ENCODE results near the gene TMEM163. TPM values are rescaled to one million over a fixed set of nuclear protein-coding genes. Genes with fewer than 3 reads are reported as not detected.

TMEM163 gene
- total and polyA plus RNA-seq, 4 donors: 0.25 to 0.62 (median 0.36) TPM; not detected in 1

DNA sequence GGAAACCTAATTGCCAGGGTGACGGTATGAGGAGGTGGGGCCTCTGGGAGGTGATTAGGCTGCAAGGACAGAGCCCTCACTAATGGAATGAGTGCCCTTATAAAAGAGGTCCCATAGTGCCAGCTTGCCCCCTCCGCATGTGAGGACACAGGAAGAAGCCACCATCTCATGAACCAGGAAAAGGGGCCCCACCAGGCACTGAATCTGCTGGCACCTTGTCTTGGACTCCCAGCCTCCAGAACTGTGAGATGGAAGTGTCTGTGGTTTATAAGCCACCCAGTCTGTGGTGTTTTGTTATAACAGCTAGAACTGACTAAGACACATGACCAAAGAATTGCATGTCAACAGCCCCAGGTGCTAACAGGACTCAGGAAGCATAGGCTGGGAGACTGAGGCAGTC is 250.6 kb downstream of the TMEM163 start:
- intact Hi-C loops (cut with DNase I): no loop called here
- Histone ChIP-seq H3K36me3 (ENCODE audit: control insufficient read depth in 1 of 2, insufficient read depth in 2 of 2, low read length in 1 of 2) (no peaks in the 10 kb centered on the region), H3K27ac (ENCODE audit: low read depth in 1 of 2, low read length in 2 of 2) (no peak overlapping the region), H3K9me3 (ENCODE audit: control insufficient read depth, low read length) (no peaks in the 10 kb centered on the region), H3K4me1 (ENCODE audit: control insufficient read depth in 1 of 2, insufficient read depth in 2 of 2, low read length in 2 of 2) (no peaks in the 10 kb centered on the region), H3K4me3 (ENCODE audit: low read length in 2 of 2) (no peak overlapping the region), H3K27me3 (ENCODE audit: control insufficient read depth in 1 of 2, insufficient read depth in 2 of 2, low read length in 1 of 2) (no peaks in the 10 kb centered on the region)
- no peak for ATAC-seq (ENCODE audit: low FRiP score)
- no peak for DNase-seq
- 87% methylated on average over 2 of the region's 2 CpGs for WGBS, 2 donors

DNA sequence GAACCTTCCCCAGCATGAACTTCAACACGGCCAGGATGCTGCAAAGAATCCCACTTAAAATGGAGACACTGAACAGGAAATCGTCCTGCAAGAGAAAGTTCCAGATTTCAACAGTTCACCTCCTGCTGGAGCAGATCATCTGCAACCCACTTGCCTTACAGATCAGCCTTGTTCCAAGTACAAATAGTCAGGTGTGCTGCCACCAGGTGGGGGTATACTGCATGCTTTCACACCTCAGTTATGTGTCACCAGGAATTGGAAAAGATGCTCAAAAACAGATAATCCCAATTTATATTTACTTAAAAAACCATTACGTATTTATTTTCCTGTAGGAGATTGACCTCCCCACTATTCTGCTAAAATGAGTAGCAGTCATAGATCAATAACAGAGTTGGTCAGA is 252.7 kb downstream of the TMEM163 start:
- WGBS, 2 donors: 67 to 68% methylated on average over 3 of the region's 3 CpGs
- Histone ChIP-seq H3K9me3 (ENCODE audit: control insufficient read depth, low read length) (no peaks in the 10 kb centered on the region), H3K27ac (ENCODE audit: low read depth in 1 of 2, low read length in 2 of 2) (no peak overlapping the region), H3K4me3 (ENCODE audit: low read length in 2 of 2) (no peak overlapping the region), H3K36me3 (ENCODE audit: control insufficient read depth in 1 of 2, insufficient read depth in 2 of 2, low read length in 1 of 2) (no peaks in the 10 kb centered on the region), H3K4me1 (ENCODE audit: control insufficient read depth in 1 of 2, insufficient read depth in 2 of 2, low read length in 2 of 2) (no peaks in the 10 kb centered on the region), H3K27me3 (ENCODE audit: control insufficient read depth in 1 of 2, insufficient read depth in 2 of 2, low read length in 1 of 2) (no peaks in the 10 kb centered on the region)
- intact Hi-C loops (cut with DNase I): no loop called here
- ATAC-seq (ENCODE audit: low FRiP score) (no peak), DNase-seq (no peak)

GRCh38 chr2:134465228-134466105 is 253.3 kb downstream of the TMEM163 start:
- no peaks in the 10 kb centered on the region for H3K9me3 ChIP-seq (ENCODE audit: control insufficient read depth, low read length)
- H3K27me3 ChIP-seq (ENCODE audit: control insufficient read depth in 1 of 2, insufficient read depth in 2 of 2, low read length in 1 of 2): no peaks in the 10 kb centered on the region
- ATAC-seq (ENCODE audit: low FRiP score) (no peak), DNase-seq (no peak)
- WGBS, 2 donors: 58 to 63% methylated on average over 6 of the region's 6 CpGs
- H3K36me3 ChIP-seq (ENCODE audit: control insufficient read depth in 1 of 2, insufficient read depth in 2 of 2, low read length in 1 of 2): no peaks in the 10 kb centered on the region
- intact Hi-C loops (cut with DNase I): no loop called here
- no peak overlapping the region for H3K4me3 ChIP-seq (ENCODE audit: low read length in 2 of 2)
- H3K27ac ChIP-seq (ENCODE audit: low read depth in 1 of 2, low read length in 2 of 2): no peak overlapping the region
- no peaks in the 10 kb centered on the region for H3K4me1 ChIP-seq (ENCODE audit: control insufficient read depth in 1 of 2, insufficient read depth in 2 of 2, low read length in 2 of 2)

- DNase-seq: no peak
- no peak for ATAC-seq (ENCODE audit: low FRiP score)
- no peaks in the 10 kb centered on the region for H3K36me3 ChIP-seq (ENCODE audit: control insufficient read depth in 1 of 2, insufficient read depth in 2 of 2, low read length in 1 of 2)
- intact Hi-C loops (cut with DNase I): no loop called here
- no peak overlapping the region for H3K4me3 ChIP-seq (ENCODE audit: low read length in 2 of 2)
- H3K9me3 ChIP-seq (ENCODE audit: control insufficient read depth, low read length): no peaks in the 10 kb centered on the region
- no peak overlapping the region for H3K27ac ChIP-seq (ENCODE audit: low read depth in 1 of 2, low read length in 2 of 2)
- no peaks in the 10 kb centered on the region for H3K27me3 ChIP-seq (ENCODE audit: control insufficient read depth in 1 of 2, insufficient read depth in 2 of 2, low read length in 1 of 2)
- H3K4me1 ChIP-seq (ENCODE audit: control insufficient read depth in 1 of 2, insufficient read depth in 2 of 2, low read length in 2 of 2): no peaks in the 10 kb centered on the region
- WGBS, 2 donors: 90 to 94% methylated on average over 7 of the region's 7 CpGs
Observed at GRCh38 chr2:134463699-134464022, 255.1 kb downstream of the TMEM163 start.

DNA sequence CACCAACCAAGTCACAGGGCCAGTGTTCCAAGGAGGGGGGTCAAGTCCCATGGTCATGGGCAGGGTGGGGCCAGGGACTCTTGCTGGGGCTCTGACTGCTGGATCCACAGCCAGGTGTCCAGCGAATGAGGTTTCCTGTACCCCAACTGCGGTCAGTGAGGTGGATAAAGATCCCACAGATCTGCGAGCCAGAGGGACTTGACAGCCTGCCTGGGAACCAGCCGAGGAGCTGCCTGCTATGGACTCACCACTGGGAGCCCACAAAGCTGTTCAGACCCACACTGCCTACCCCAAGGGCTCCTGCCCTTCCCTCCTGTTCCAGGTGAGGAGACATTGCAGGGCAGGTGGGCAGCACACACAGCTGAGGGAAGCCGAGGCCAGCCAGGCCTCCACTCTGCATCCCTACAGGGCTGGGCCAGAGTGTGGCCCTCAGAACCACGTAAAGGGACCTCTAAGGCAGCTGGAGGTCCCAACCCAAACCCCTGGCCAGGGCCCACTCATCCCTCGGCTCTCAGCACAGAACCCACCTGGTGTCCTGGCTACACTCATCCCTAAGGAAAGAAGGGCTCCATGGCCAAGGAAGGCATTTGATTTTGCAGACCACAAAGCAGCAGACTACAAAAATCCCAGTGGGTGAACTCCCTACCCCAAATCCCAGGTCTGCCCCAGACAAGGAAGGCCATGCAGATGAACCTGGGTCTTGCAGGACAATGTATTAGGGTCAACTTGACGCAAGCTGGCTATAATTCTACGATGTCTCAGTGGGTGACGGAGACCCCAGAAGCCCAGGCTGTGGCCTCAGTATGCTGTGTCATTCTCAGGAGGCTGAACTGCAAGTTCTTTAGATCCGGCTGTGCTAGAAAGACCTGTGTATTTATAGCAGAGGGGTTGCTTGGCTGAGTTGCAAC is 255.8 kb downstream of the TMEM163 start:
- no peak overlapping the region for H3K27ac ChIP-seq (ENCODE audit: low read depth in 1 of 2, low read length in 2 of 2)
- WGBS, 2 donors: 93 to 97% methylated on average over 10 to 11 of the region's 11 CpGs
- no peaks in the 10 kb centered on the region for H3K27me3 ChIP-seq (ENCODE audit: control insufficient read depth in 1 of 2, insufficient read depth in 2 of 2, low read length in 1 of 2)
- H3K4me1 ChIP-seq (ENCODE audit: control insufficient read depth in 1 of 2, insufficient read depth in 2 of 2, low read length in 2 of 2): no peaks in the 10 kb centered on the region
- DNase-seq: no peak
- no peak overlapping the region for H3K4me3 ChIP-seq (ENCODE audit: low read length in 2 of 2)
- intact Hi-C loops (cut with DNase I): no loop called here
- no peak for ATAC-seq (ENCODE audit: low FRiP score)
- no peaks in the 10 kb centered on the region for H3K36me3 ChIP-seq (ENCODE audit: control insufficient read depth in 1 of 2, insufficient read depth in 2 of 2, low read length in 1 of 2)
- H3K9me3 ChIP-seq (ENCODE audit: control insufficient read depth, low read length): no peaks in the 10 kb centered on the region

DNA sequence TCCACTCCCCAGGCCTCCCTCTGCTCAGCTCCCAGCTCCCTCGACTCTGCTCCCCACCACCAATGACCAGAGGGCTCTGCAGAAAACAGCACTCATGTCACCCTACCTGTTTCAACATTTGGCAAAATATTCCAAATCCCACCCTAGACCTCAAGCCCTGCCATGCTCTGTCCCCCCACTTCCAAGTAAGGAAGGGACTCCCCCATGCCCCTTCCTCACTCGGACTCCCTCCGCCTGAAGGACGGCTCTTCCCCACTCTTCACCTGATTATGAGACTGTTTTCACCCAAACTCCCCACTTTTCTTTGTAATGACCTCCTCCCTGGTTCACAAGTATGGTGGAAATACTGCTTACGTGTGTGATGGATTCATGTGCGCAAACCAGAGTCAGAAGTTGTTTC is 256.5 kb downstream of the TMEM163 start:
- Histone ChIP-seq H3K4me1 (ENCODE audit: control insufficient read depth in 1 of 2, insufficient read depth in 2 of 2, low read length in 2 of 2) (no peaks in the 10 kb centered on the region), H3K9me3 (ENCODE audit: control insufficient read depth, low read length) (no peaks in the 10 kb centered on the region), H3K4me3 (ENCODE audit: low read length in 2 of 2) (no peak overlapping the region), H3K36me3 (ENCODE audit: control insufficient read depth in 1 of 2, insufficient read depth in 2 of 2, low read length in 1 of 2) (no peaks in the 10 kb centered on the region), H3K27ac (ENCODE audit: low read depth in 1 of 2, low read length in 2 of 2) (no peak overlapping the region), H3K27me3 (ENCODE audit: control insufficient read depth in 1 of 2, insufficient read depth in 2 of 2, low read length in 1 of 2) (no peaks in the 10 kb centered on the region)
- 92 to 95% methylated on average over 6 of the region's 6 CpGs for WGBS, 2 donors
- no peak for DNase-seq
- ATAC-seq (ENCODE audit: low FRiP score): no peak
- intact Hi-C loops (cut with DNase I): no loop called here

DNA sequence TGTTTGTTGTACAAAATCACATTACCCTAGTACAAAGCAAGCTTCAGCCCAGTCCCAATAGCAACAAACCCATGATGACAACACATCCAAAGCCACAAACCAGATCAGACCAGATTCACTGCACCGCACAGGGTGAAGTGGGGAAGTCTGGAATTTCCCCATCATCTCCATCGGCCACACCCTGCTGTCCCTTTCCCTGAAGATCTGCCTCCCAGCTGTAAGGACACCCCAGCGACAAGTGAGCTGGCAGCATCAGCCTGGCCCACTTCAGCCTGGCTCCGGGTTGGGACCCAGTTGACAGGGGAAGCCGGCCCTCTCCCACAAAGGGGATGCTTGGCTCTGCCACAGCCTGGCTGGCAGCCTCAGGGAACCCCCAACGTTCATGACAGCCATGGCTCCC is 257.3 kb downstream of the TMEM163 start:
- Histone ChIP-seq H3K36me3 (ENCODE audit: control insufficient read depth in 1 of 2, insufficient read depth in 2 of 2, low read length in 1 of 2) (no peaks in the 10 kb centered on the region), H3K27ac (ENCODE audit: low read depth in 1 of 2, low read length in 2 of 2) (no peak overlapping the region), H3K27me3 (ENCODE audit: control insufficient read depth in 1 of 2, insufficient read depth in 2 of 2, low read length in 1 of 2) (no peaks in the 10 kb centered on the region), H3K9me3 (ENCODE audit: control insufficient read depth, low read length) (no peaks in the 10 kb centered on the region), H3K4me1 (ENCODE audit: control insufficient read depth in 1 of 2, insufficient read depth in 2 of 2, low read length in 2 of 2) (no peaks in the 10 kb centered on the region), H3K4me3 (ENCODE audit: low read length in 2 of 2) (no peak overlapping the region)
- 70 to 74% methylated on average over 6 of the region's 6 CpGs for WGBS, 2 donors
- ATAC-seq (ENCODE audit: low FRiP score): no peak
- no peak for DNase-seq
- intact Hi-C loops (cut with DNase I): no loop called here

GRCh38 chr2:134460583-134460998 is 258.2 kb downstream of the TMEM163 start:
- WGBS, 2 donors: 49 to 52% methylated on average over 8 of the region's 8 CpGs
- Histone ChIP-seq H3K4me1 (ENCODE audit: control insufficient read depth in 1 of 2, insufficient read depth in 2 of 2, low read length in 2 of 2) (no peaks in the 10 kb centered on the region), H3K27me3 (ENCODE audit: control insufficient read depth in 1 of 2, insufficient read depth in 2 of 2, low read length in 1 of 2) (no peaks in the 10 kb centered on the region), H3K27ac (ENCODE audit: low read depth in 1 of 2, low read length in 2 of 2) (no peak overlapping the region), H3K4me3 (ENCODE audit: low read length in 2 of 2) (no peak overlapping the region), H3K36me3 (ENCODE audit: control insufficient read depth in 1 of 2, insufficient read depth in 2 of 2, low read length in 1 of 2) (no peaks in the 10 kb centered on the region), H3K9me3 (ENCODE audit: control insufficient read depth, low read length) (no peaks in the 10 kb centered on the region)
- DNase-seq (no peak), ATAC-seq (ENCODE audit: low FRiP score) (no peak)
- intact Hi-C loops (cut with DNase I): no loop called here

Measured in aorta (tissue), 5 donors.